OCI-LY7 (cell line): ENCODE results near the gene PTPRM. TPM values are rescaled to one million over a fixed set of nuclear protein-coding genes. Genes with fewer than 3 reads are reported as not detected.

Experiments used
- BruUV-seq: library from RNA; stranded (reverse); fragments of 400-500 nt; replicated peaks from 2 replicates; lab custom pipeline; 2021; lab: Mats Ljungman, UMichigan
- CTCF ChIA-PET: fragments of 300-600 bp; sonication (Branson Sonifier 250); formaldehyde crosslinking; loops from one replicate; lab custom pipeline; 2022; ENCODE audit warnings: antibody characterized with exemption; ENCODE audit not compliant: unreplicated experiment; lab: Charles Lee
- POLR2A ChIA-PET: fragments of 300-600 bp; sonication (Branson Sonifier 250); formaldehyde crosslinking; loops from one replicate; lab custom pipeline; 2022; ENCODE audit warnings: antibody characterized with exemption; lab: Charles Lee
- DNase-seq: peaks from one replicate; pipeline ENCODE4 v3.0.0-alpha.2; 2015; ENCODE audit warnings: low spot score
- H2AFZ ChIP-seq: fragments of 200-600 bp; sonication (generic), shearing (Covaris generic); 2 replicates; pipeline ENCODE4 v1.6.1; 2014; ENCODE audit warnings: mild to moderate bottlenecking, antibody characterized with exemption, low read length, moderate library complexity
- H3K27ac ChIP-seq: fragments of 200-600 bp; sonication (generic); 2 replicates; pipeline ENCODE4 v1.5.1; 2014; ENCODE audit warnings: mixed run types, low read depth, mild to moderate bottlenecking, moderate library complexity, low read length, inconsistent platforms; ENCODE audit not compliant: poor library complexity, severe bottlenecking
- H3K36me3 ChIP-seq: fragments of 200-600 bp; sonication (generic); 2 replicates; pipeline ENCODE4 v1.6.1; 2014; ENCODE audit warnings: mild to moderate bottlenecking, antibody characterized with exemption, low read length, moderate library complexity, mixed read lengths; ENCODE audit not compliant: insufficient read depth
- H3K4me1 ChIP-seq: fragments of 200-600 bp; sonication (generic); 2 replicates; pipeline ENCODE4 v1.5.1; 2014; ENCODE audit warnings: mild to moderate bottlenecking, low read length; ENCODE audit not compliant: insufficient read depth, poor library complexity, severe bottlenecking
- H3K4me2 ChIP-seq: fragments of 200-600 bp; sonication (generic); 2 replicates; pipeline ENCODE4 v1.6.1; 2014; ENCODE audit warnings: mild to moderate bottlenecking, low read length
- H3K4me3 ChIP-seq: fragments of 200-600 bp; sonication (generic); 2 replicates; pipeline ENCODE4 v1.5.1; 2014; ENCODE audit warnings: mild to moderate bottlenecking, low read depth, low read length; ENCODE audit not compliant: poor library complexity, severe bottlenecking
- H3K79me2 ChIP-seq: fragments of 200-600 bp; sonication (generic); 2 replicates; pipeline ENCODE4 v1.6.1; 2016; ENCODE audit warnings: low read depth, mild to moderate bottlenecking, low read length, moderate library complexity, mixed read lengths; ENCODE audit not compliant: insufficient read depth
- H3K9me2 ChIP-seq: fragments of 200-600 bp; sonication (generic); 2 replicates; pipeline ENCODE4 v1.6.1; 2016; ENCODE audit warnings: mild to moderate bottlenecking, low read length, mixed read lengths; ENCODE audit not compliant: insufficient read depth
- H3K9me3 ChIP-seq: fragments of 200-600 bp; sonication (generic); 2 replicates; pipeline ENCODE4 v1.6.1; 2014; ENCODE audit warnings: mild to moderate bottlenecking, mixed run types, low read length, mixed read lengths
- H4K20me1 ChIP-seq: fragments of 200-600 bp; sonication (generic); 2 replicates; pipeline ENCODE4 v1.6.1; 2014; ENCODE audit warnings: mild to moderate bottlenecking, antibody characterized with exemption, low read length, moderate library complexity, mixed read lengths; ENCODE audit not compliant: insufficient read depth
- CTCF ChIP-seq: fragments of 200-600 bp; sonication (generic); conservative IDR thresholded peaks from 2 replicates; pipeline ENCODE4 v1.5.1; 2014; ENCODE audit warnings: mild to moderate bottlenecking, antibody characterized with exemption, low read length, moderate library complexity, mixed read lengths
- EZH2phosphoT487 ChIP-seq: fragments of 200-600 bp; sonication (generic); IDR thresholded peaks from 2 replicates; pipeline ENCODE4 v1.6.1; 2018; ENCODE audit warnings: low read depth, borderline replicate concordance, mild to moderate bottlenecking, mixed run types, antibody characterized with exemption, low read length, moderate library complexity, mixed read lengths
- intact Hi-C: fragments of 100-400 bp; cut with micrococcal nuclease; formaldehyde crosslinking; loops from one replicate; pipeline ENCODE4 v1.10.0; 2022; ENCODE audit not compliant: unreplicated experiment
- total RNA-seq, 2 experiments: library from RNA; depleted of rRNA in 1 of 2; stranded (reverse); fragments of >200 nt in 1 of 2; shearing (Covaris generic) in 1 of 2; gene quantifications; 2 replicates each; pipeline ENCODE4 v1.2.3, GENCODE V29; 2014 to 2022

Gene PTPRM
- total RNA-seq, 2 experiments from 2014 or later: not detected

- H3K4me3 ChIP-seq: no peak overlapping the region
- DNase-seq: no peak
- H4K20me1 ChIP-seq: no peaks in the 10 kb centered on the region
- no peaks in the 10 kb centered on the region for H3K79me2 ChIP-seq
- no peak overlapping the region for H2AFZ ChIP-seq
- no peaks in the 10 kb centered on the region for H3K36me3 ChIP-seq
- no peaks in the 10 kb centered on the region for H3K9me3 ChIP-seq
- ChIA-PET POLR2A (no interaction called here), CTCF (no interaction called here)
- intact Hi-C loops: no loop called here
- TF ChIP-seq EZH2phosphoT487 (no peak), CTCF (no peak)
- no peaks in the 10 kb centered on the region for H3K4me1 ChIP-seq
- no TSS peak for BruUV-seq
- no peak overlapping the region for H3K4me2 ChIP-seq
- no peaks in the 10 kb centered on the region for H3K9me2 ChIP-seq
- H3K27ac ChIP-seq: no peak overlapping the region
Observed at GRCh38 chr18:8018701-8019331, 451.7 kb downstream of the PTPRM start.

GRCh38 chr18:8019600-8019999 lies 452.5 kb downstream of the PTPRM start:
- TF ChIP-seq CTCF (no peak), EZH2phosphoT487 (no peak)
- Histone ChIP-seq H3K27ac (no peak overlapping the region), H3K4me1 (no peaks in the 10 kb centered on the region), H4K20me1 (no peaks in the 10 kb centered on the region), H2AFZ (no peak overlapping the region), H3K9me2 (no peaks in the 10 kb centered on the region), H3K4me3 (no peak overlapping the region), H3K79me2 (no peaks in the 10 kb centered on the region), H3K4me2 (no peak overlapping the region), H3K9me3 (no peaks in the 10 kb centered on the region), H3K36me3 (no peaks in the 10 kb centered on the region)
- ChIA-PET POLR2A (no interaction called here), CTCF (no interaction called here)
- no peak for DNase-seq
- BruUV-seq: no TSS peak
- intact Hi-C loops: no loop called here

- H3K27ac ChIP-seq: no peak overlapping the region
- DNase-seq: no peak
- no peaks in the 10 kb centered on the region for H3K4me1 ChIP-seq
- H4K20me1 ChIP-seq: no peaks in the 10 kb centered on the region
- no peak for TF ChIP-seq EZH2phosphoT487
- no peak for TF ChIP-seq CTCF
- H3K79me2 ChIP-seq: no peaks in the 10 kb centered on the region
- no peaks in the 10 kb centered on the region for H3K9me3 ChIP-seq
- no TSS peak for BruUV-seq
- H3K4me3 ChIP-seq: no peak overlapping the region
- no peak overlapping the region for H2AFZ ChIP-seq
- ChIA-PET CTCF (no interaction called here), POLR2A (no interaction called here)
- H3K36me3 ChIP-seq: no peaks in the 10 kb centered on the region
- H3K4me2 ChIP-seq: no peak overlapping the region
- H3K9me2 ChIP-seq: no peaks in the 10 kb centered on the region
- intact Hi-C loops: no loop called here
Observed at GRCh38 chr18:8020132-8020846, 453.2 kb downstream of the PTPRM start.
